GM19395 (cell line): ENCODE results near the gene STAB1.
"Not testable (repeated sequence)": the region's sequence is repeated elsewhere in the genome, so short reads cannot be mapped to it uniquely, and the experiment has no call there.

Source experiments
- ATAC-seq: cut with Tn5 transposase; IDR thresholded peaks from one replicate; pipeline ENCODE4 v1.9.1; 2021; ENCODE audit warnings: mild to moderate bottlenecking, moderate library complexity; ENCODE audit not compliant: unreplicated experiment

The STAB1 gene

DNA sequence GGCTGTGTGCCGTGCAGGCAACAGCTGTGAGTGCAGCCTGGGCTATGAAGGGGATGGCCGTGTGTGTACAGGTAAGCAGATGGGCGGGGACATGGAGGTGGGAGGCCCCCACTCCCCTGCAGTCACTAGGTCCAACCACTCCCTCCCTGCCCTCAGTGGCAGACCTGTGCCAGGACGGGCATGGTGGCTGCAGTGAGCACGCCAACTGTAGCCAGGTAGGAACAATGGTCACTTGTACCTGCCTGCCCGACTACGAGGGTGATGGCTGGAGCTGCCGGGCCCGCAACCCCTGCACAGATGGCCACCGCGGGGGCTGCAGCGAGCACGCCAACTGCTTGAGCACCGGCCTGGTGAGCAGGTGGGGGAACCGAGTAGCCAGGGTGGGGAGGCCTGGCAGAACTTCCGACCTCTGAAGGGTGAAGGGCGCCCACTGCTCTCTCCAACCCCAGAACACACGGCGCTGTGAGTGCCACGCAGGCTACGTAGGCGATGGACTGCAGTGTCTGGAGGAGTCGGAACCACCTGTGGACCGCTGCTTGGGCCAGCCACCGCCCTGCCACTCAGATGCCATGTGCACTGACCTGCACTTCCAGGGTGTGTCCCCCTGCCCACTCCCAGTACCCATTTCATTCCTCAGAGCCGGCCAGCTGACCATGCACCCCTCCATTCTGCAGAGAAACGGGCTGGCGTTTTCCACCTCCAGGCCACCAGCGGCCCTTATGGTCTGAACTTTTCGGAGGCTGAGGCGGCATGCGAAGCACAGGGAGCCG is 26.9 kb downstream of the STAB1 start:
- no peak for ATAC-seq

- ATAC-seq = no peak
Observed at GRCh38 chr3:52522651-52523251, 27.6 kb downstream of the STAB1 start.

- no peak for ATAC-seq
Observed at GRCh38 chr3:52523386-52524257, 28.5 kb downstream of the STAB1 start.

DNA sequence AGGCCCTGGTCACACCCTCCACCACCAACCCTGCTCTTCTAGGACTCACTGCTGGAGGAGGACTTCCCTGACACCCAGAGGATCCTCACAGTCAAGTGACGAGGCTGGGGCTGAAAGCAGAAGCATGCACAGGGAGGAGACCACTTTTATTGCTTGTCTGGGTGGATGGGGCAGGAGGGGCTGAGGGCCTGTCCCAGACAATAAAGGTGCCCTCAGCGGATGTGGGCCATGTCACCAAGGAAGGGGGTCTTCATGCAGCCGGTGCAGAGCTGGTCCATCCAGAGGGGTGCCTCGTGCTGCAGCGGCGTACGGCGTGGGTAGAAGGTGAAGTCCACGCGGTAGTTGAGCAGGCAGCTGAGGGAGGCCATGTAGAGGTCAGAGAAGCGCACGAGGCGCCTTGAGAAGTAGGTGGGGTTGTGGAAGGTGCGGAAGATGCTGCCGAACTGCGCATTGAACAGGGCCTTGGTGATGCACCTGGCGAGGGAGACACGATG is 29.2 kb downstream of the STAB1 start:
- no peak for ATAC-seq

DNA sequence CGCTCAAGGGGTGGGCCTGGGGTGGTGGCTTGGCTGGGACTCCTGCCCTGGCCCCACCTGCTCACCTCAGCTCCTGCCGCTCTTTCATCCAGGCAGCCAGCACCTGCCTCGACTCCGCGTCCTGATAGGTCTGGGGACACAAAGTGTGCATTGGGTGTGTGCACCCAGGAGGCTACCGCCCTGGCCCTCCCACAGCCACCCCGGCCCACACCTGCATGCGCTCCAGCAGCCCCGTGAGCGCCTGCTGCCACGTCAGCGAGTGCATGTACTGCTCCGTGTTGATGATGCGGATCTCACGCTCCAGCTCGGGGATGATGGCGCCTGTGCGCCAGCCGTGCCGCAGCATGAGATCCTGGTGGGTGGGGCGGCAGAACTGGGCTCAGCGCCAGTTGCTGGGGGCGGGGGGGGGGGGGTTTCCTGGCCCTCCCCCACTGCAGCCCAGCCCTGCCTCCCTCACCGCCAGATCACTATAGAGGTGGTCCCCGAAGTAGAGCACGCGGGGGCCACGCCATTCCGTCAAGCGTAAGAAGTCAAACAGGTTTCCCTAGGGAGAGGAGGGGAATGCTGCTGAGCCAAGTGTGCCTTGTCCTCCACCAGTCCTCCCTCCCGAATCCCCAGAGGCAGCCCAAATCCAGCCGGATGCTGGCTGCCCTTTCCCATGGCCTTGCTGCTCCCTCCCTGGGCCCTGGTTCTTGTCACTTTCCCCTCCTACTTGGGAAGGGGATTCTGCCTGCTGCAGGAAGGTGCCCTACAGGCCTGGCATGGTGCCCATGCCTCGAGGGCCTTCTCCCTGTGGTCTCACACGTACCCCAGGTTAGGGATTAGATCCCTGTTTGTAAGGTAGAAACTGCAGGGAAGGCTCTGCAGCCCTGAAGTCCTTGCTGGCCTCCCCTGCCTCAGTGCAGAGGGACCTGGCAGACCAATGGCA is 29.9 kb downstream of the STAB1 start:
- ATAC-seq = no peak

GRCh38 chr3:52525680-52526561 is 30.8 kb downstream of the STAB1 start:
- no peak for ATAC-seq

DNA sequence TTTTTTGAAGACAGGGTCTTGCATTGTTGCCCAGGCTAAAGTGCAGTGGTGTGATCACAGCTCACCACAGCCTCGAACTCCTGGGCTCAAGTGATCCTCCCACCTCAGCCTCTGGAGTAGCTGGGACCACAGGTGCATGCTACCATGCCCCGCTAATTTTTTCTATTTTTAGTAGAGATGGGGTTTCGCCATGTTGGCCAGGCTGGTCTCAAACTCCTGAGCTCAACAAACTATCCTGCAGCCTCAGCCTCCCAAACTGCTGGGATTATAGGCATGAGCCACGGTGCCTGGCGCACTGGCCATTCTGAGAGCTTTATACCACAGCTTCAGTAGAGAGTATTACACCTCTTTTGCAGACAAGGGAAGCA is 31.5 kb downstream of the STAB1 start:
- not testable (repeated sequence) for ATAC-seq

DNA sequence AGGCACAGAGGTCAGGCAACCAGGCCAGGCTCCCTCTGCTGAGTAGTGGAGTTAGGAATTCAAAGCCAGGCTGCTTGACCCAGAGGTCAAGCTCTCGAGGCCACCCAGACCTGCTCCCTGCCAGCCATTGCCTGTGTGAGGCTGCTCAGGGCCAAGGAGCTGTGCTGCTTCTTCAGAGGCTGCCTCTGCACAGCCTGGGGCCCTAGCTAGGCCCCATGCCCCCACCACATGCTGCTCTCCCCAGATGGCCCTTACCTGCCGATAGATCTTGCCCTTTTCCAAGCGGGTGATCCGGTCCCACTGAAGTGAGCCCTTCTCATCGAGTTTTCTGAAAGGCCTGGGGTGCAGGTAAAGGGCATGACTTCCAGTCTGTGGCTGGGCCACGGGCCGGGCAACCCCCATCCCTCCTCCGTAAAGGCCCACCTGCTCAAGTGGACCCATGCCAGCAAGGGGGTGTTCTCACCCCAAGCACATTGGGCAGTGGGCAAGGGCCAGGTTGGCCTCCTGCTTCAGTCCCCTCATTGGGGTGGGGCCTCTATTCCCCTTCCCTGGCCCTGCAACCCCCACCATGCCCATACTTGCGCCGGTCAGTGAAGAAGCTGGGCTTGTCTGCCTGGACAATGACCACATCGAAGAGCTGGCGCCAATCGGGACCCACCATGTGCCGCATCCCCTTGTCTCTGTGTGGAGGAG is 32.0 kb downstream of the STAB1 start:
- ATAC-seq = no peak

GRCh38 chr3:52527732-52528585 is 32.8 kb downstream of the STAB1 start:
- no peak for ATAC-seq

GRCh38 chr3:52528586-52529375 is 33.6 kb downstream of the STAB1 start:
- ATAC-seq = no peak

- no peak for ATAC-seq
Observed at GRCh38 chr3:52529376-52530333, 34.5 kb downstream of the STAB1 start.

- ATAC-seq = no peak
Observed at GRCh38 chr3:52530918-52531826, 36.0 kb downstream of the STAB1 start.

DNA sequence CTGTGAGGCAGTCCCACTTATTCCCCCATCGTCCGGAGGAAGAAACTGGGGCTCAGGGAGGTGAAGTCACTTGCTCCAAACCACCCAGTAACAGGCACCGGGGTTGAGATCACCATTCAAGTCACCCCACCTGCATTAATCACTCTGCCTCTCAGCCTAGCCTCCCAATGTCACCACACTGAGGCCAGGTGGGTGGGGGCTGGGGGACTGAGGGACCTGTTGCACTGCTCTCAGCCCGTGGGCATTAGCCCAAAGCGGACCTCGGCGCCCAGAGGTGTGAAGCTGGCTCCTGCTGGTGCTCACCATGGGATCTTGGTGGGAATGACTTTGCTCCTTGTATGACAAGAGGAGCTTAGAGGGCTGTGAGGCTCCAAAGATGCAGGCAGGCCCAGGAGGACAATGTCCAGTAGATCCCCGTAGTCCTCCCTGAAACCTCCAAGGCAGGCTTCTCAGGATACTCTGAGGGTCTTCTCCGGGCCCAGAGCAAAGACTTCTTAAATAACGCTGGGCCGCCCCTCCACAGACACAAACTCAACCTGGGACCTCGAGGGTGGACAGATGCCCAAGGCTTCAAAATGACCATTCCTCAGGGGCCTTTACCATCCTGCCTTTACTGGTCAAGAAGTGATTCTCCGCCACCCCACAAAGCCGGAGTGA is 36.9 kb downstream of the STAB1 start:
- ATAC-seq = no peak

DNA sequence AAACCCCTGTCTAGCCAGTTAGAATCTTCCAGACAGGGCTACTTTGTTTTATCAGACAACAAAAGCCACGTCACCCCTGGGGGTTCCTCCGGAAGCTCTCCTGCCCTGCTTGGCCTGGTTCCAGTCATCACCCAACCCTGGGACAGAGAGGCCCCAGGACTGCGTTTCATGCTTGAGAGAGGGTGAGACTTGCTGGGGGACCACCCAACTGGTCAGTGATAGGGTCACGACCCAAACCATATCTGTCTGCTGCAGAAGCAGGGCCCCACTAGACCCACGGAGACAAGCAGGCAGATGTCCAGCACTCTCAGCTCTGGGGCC is 37.3 kb downstream of the STAB1 start:
- no peak for ATAC-seq
